ENCODE data around the gene SAP130. TPM values are rescaled to one million over a fixed set of nuclear protein-coding genes. Genes with fewer than 3 reads are reported as not detected.

The SAP130 gene
- total RNA-seq, 1 experiment from 2014 or later, result 45.6 TPM

DNA sequence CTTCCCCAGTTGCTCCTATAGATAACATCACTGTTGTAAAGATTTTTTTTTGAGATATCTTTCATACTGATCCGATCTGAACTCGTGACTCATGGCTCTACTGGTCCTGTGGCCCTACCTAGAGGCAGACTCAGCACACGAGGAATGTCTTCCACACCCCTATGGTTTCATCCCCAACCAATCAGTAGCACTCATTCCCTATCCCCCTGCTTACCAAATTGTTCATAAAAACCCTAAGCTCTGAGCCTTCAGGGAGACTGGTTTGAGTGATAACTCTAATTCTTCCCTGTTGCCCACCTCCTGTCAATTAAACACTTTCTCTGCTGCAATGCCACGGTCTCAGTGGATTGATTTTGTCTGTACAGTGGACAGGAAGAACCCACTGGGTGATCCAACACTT, 4.2 kb upstream of the SAP130 start:
- Histone ChIP-seq H3K9me3 (ENCODE audit: control insufficient read depth, low read depth, low read length) (peaks cover 4% of the 10 kb centered on the region), H3K27me3 (ENCODE audit: insufficient read depth, low read length) (peaks cover 4% of the 10 kb centered on the region; the same call in 1 of the 2 replicates), H2BK20ac (ENCODE audit: low read depth, low read length, poor library complexity, severe bottlenecking) (no peak overlapping the region), H3K27ac (ENCODE audit: insufficient read length, low read depth, low read length) (no peak overlapping the region), H3T11ph (ENCODE audit: low read length) (no peak overlapping the region), H3K4me1 (ENCODE audit: insufficient read depth, low read length) (no peaks in the 10 kb centered on the region), H4K91ac (ENCODE audit: insufficient read length, low read depth, low read length) (no peak overlapping the region), H3K79me1 (ENCODE audit: insufficient read depth, low read depth, low read length, poor library complexity, severe bottlenecking) (no peaks in the 10 kb centered on the region), H3K9ac (ENCODE audit: extremely low read depth, insufficient read length, low read length) (no peak overlapping the region), H2BK12ac (ENCODE audit: insufficient read length, low read depth, low read length) (no peak overlapping the region), H4K20me1 (ENCODE audit: control insufficient read depth, insufficient read depth, insufficient read length) (no peaks in the 10 kb centered on the region), H3K18ac (ENCODE audit: insufficient read length, low read depth, low read length) (no peak overlapping the region), H2BK120ac (ENCODE audit: low read depth, low read length, poor library complexity, severe bottlenecking) (no peak overlapping the region), H3K14ac (ENCODE audit: insufficient read depth, low read length) (no peak overlapping the region), H3K23ac (ENCODE audit: insufficient read length, low read depth, low read length) (no peak overlapping the region), H2BK15ac (ENCODE audit: low read depth, low read length) (no peak overlapping the region), H2AFZ (ENCODE audit: low read length) (no peak overlapping the region), H3K56ac (ENCODE audit: insufficient read length, low read depth, low read length) (no peak overlapping the region), H3K79me2 (ENCODE audit: insufficient read depth, low read length) (no peaks in the 10 kb centered on the region), H4K8ac (replicated peaks; ENCODE audit: insufficient read length, low read depth, low read length) (no peak overlapping the region), H4K5ac (ENCODE audit: insufficient read length, low read depth, low read length) (no peak overlapping the region), H3K4me2 (ENCODE audit: insufficient read depth, insufficient read length, low read length) (no peak overlapping the region), H3K4ac (ENCODE audit: low read depth, low read length) (no peak overlapping the region), H2BK5ac (ENCODE audit: insufficient read length, low read length) (no peak overlapping the region), H2AK5ac (ENCODE audit: insufficient read length, low read length) (no peak overlapping the region), H3K23me2 (ENCODE audit: insufficient read length, low read depth, low read length, poor library complexity, severe bottlenecking) (no peaks in the 10 kb centered on the region)
- no peak for DNase-seq
- peaks cover 8% of the 10 kb centered on the region in 2 experiments for H3K4me1 Mint-ChIP-seq
- no CpG with 5 or more reads among the region's 4 CpGs for WGBS (ENCODE audit: extremely low coverage, insufficient read length, low lambda C conversion rate)
- no peak overlapping the region for H3K27ac Mint-ChIP-seq
- H3K9me3 Mint-ChIP-seq, result peaks cover 30 to 31% of the 10 kb centered on the region in 2 experiments
- H3K4me3 Mint-ChIP-seq, result no peak overlapping the region
- H3K36me3 Mint-ChIP-seq (ENCODE audit: insufficient read depth in 1 of 3, low read depth in 3 of 3), result peaks cover 0 to 9% (median 7%) of the 10 kb centered on the region in 3 experiments; a peak in 4 of 7 replicates
- TF ChIP-seq, protein P1, sequence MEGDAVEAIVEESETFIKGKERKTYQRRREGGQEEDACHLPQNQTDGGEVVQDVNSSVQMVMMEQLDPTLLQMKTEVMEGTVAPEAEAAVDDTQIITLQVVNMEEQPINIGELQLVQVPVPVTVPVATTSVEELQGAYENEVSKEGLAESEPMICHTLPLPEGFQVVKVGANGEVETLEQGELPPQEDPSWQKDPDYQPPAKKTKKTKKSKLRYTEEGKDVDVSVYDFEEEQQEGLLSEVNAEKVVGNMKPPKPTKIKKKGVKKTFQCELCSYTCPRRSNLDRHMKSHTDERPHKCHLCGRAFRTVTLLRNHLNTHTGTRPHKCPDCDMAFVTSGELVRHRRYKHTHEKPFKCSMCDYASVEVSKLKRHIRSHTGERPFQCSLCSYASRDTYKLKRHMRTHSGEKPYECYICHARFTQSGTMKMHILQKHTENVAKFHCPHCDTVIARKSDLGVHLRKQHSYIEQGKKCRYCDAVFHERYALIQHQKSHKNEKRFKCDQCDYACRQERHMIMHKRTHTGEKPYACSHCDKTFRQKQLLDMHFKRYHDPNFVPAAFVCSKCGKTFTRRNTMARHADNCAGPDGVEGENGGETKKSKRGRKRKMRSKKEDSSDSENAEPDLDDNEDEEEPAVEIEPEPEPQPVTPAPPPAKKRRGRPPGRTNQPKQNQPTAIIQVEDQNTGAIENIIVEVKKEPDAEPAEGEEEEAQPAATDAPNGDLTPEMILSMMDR (conservative IDR thresholded peaks at IDR 0.05), result no peak
- peaks cover 31% of the 10 kb centered on the region for H3K27me3 Mint-ChIP-seq (ENCODE audit: low read depth)

Measured in H9 (cell line).